ENCODE measurements around the gene ATG14.
"Not testable (repeated sequence)": the region's sequence is repeated elsewhere in the genome, so short reads cannot be mapped to it uniquely, and the experiment has no call there.

ATG14 gene

DNA sequence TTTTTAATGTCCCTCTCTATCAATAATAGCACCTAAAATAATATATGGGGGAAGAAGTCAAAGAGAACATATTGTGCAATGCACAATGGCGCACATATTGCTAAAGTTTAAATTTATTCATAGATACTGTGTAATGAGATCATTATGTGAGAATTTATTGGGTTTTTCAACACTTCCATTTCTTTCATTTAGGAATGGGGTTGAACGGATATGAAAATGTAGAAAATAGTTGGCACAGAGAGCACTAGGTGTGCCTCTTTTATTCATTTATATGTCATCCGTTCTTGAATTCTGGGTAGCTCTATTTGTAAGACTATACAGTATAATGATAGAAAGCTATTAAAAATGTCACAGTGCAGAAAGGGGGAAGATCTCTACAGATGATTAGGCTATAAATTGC, 63.9 kb downstream of the ATG14 start:
- DNase-seq = no peak

DNA sequence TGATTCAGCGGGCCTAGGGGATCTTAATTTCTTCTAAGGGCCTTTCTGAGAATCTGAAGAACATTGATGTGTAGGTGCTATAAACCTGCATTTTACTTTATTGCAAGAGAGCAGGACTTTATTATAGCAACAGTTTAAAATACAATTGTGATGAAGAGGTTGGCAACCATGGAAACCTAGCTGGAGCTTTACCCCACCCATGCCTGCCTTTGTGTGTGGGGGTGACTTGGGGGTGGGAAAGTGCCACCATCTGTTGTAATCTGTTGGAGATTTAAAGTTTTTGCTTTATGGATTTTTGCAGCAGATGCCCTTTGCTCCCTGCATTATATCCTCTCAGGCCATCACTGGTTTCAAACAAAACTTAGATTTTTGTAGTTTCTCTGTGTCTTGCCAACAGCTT, 64.6 kb downstream of the ATG14 start:
- no peak for DNase-seq

DNA sequence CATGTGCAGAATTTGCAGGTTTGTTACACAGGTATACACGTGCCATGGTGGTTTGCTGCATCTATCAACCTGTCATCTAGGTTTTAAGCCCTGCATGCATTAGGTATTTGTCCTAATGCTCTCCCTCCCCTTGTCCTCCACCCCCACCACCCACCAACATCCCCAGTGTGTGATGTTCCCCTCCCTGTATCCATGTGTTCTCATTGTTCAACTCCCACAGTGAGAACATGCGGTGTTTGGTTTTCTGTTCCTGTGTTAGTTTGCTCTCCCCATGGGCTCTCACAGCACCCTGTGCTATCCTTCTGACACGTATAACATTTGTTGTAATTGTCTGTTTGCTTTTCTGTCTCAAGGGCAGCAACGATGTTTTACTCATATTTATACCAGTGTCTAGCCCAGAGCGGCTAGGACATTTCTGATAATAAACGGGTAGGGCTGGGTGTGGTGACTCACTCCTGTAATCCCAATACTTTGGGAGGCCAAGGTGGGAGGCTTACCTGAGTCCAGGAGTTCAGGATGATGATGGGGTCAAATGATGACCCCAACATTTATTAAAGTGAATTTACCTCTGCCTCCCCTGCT, 67.0 kb downstream of the ATG14 start:
- DNase-seq = not testable (repeated sequence)

DNA sequence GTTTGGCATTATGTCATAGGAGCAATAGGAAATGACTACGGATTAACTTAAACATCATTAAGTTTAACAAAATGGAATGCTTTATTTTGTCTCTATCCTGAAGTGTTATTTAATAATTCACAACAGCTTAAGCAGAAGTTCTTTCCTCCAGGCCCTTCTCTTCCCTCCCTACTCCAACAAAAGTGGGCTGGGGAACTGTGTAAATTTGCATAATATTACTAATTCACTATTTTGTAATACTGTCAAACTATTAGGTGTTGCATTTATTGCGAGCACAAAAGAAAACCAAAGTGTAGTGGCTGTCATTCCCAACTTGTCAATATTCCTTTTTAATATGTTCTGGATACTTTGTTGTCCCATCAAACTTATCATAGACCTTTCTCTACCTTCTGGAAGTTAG, 69.8 kb downstream of the ATG14 start:
- no peak for DNase-seq

DNA sequence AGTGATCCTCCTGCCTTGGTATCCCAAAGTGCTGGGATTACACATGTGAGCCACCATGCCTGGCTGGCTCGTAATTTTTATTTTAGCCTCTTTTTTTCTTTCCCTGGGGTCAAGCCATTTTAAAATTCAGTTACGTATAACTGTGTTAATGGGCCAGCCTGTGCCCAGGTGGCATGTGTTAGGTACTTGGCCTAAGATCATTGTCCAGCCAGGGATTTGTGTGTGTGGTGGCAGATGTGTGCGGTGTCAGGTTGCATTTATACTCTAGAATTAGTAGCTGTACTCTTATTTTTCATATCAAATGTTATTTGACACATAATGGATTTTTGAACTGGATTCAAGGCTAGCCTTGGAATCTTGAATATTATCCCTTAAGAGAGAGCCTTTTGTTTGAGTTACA, 71.1 kb downstream of the ATG14 start:
- DNase-seq = no peak

- DNase-seq = peak; percentile 47
Observed at GRCh38 chr14:55339770-55340169, 71.9 kb downstream of the ATG14 start.

DNA sequence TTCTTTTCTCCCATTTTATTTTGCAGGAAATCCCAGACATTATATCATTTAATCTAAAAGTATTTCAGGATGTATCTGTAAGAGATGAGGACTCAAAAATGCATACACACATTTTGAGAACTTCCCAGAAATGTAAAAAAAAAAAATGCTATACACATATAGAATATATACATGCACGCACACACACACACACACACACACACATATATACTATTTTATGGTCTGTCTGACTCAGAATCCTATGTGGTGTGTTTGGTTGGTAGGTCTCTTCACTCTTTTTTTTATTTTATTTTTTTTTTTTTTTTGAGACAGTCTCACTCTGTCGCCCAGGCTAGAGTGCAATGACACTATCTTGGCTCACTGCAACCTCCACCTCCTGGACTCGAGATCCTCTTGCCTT, 74.9 kb downstream of the ATG14 start:
- DNase-seq = no peak

GRCh38 chr14:55336162-55336561, 75.5 kb downstream of the ATG14 start:
- DNase-seq = no peak

- DNase-seq = peak; percentile 59
Observed at GRCh38 chr14:55333711-55334485, 77.7 kb downstream of the ATG14 start.

- DNase-seq = peak; percentile 50
Observed at GRCh38 chr14:55332654-55333570, 78.7 kb downstream of the ATG14 start.

- DNase-seq = peak; percentile 76
Observed at GRCh38 chr14:55329999-55330710, 81.5 kb downstream of the ATG14 start.

DNA sequence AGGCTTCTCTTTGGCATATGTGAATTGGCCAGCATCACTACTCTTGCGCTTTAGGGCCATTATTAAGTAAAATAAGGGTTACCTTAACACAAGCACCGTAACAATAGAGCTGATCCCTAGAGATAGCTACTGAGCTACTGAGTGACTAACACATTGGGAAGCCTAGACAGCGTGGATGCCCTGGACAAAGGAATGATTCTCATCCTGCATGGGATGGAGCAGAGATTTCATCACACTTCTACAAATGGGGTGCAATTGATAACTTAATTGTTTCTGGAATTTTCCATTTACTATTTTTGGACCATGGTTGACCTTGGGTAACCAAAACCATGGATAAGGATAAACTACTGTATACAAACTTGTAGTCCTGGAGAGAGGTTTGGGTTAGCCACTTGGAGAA, 83.3 kb downstream of the ATG14 start:
- DNase-seq = no peak

DNA sequence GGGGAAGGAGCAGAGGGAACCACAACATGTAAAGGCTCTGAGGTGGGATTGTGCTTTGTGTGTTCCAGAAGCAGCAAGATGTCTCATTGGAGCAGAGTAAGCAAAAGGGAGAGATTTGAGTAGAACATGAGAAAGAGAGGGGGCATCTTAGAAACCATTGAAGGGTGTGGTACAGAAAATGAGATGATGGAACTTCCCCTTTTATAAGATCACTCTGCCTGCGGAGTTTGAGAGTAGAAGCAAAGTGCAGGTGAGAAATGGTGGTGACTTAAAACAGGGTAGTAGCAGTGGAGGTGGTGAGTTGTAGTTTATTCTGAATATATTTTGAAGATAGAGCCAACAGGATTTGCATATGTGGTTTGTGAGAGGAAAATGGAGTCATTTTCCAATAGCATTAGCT, 84.5 kb downstream of the ATG14 start:
- DNase-seq = peak; percentile 49

DNA sequence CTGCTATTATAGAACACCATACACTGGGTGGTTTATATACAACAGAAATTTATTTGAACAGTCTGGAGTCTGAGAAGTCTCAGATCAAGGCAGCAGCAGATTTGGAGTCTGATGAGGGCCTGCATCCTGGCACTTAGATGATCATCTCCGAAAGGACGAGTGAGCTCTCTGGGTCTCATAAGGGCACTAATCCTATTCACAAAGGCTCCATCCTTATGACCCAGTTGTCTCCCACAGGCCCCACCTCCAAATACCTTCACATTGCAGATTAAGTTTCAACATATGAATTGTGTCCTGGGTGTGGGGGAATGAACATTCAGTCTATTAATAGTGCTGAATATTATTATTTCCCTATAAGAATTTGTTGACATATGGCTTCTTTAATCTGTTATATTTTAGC, 86.8 kb downstream of the ATG14 start:
- DNase-seq = no peak

DNA sequence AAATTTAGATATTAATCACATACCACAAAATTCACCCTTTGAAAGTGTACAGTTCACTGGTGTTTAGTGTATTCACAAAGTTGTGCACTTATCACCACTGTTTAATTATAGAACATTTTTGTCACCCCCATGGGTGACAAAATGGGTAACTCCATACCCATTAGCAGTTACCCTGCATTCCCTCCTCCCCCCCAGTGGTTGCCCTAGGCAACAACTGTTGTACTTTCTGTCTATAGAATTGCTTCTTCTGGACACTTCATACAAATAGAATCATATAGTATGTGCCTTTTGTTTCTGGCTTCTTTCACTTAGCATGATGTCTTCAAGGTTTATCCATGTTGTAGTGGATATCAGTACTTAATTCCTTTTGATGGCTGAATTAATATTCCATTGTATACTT, 87.7 kb downstream of the ATG14 start:
- no peak for DNase-seq

DNA sequence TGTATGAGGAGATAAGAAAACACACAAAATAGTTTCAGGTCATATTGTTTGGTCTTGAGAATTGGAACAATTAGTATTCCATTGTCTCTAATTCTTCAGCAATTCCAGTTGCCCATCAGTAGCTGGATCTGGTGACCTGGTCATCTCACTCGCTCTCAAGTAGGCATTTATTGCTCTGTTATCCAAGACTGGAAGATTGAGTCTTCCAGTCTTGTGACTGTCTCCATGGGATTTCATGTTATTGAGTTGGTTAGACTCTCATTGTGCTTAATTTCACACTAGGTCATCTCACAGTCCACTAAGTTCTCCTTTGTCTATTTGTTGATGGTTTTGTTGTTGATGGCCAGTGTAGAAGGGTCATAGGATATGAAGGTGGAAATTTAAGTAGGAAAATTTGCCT, 92.9 kb downstream of the ATG14 start:
- DNase-seq = no peak

- no peak for DNase-seq
Observed at GRCh38 chr14:55317542-55318306, 93.9 kb downstream of the ATG14 start.

DNA sequence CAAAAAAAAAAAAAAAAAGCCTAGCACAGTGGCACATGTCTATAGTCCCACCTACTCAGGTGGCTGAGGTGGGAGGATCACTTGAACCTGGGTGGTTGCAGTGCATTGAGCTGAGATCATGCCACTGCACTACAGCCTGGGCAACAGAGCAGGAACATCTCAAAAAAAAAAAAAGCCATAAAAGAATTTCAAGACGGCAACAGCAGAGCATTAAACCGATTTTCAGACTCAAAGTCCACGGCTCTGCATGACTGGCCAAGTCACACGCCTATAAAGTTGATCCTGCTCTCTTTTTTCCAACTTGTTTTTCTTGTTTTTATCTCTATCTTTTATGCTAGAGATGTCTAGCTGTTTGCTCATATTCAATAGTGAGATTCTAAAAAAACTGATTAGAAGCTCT, 95.1 kb downstream of the ATG14 start:
- no peak for DNase-seq

Measured in activated CD4-positive, alpha-beta T cell treated with anti-CD3 and anti-CD28 coated beads, Interleukin-2, amount 50 U/mL, for 16 hours (primary cell).